HepG2 (cell line): Measurements from ENCODE around the gene RBCK1. TPM values are rescaled to one million over a fixed set of nuclear protein-coding genes. Genes with fewer than 3 reads are reported as not detected.
A peak's percentile ranks its signal among the peaks of the same experiment; 100 is the strongest.

Experiments used
- ATAC-seq: fragments of 200-7000 bp; cut with Tn5 transposase; 3 replicates; pipeline ENCODE4 v1.9.1; 2020; ENCODE audit warnings: mild to moderate bottlenecking, moderate library complexity
- BruUV-seq: library from RNA; stranded (reverse); fragments of 400-500 nt; replicated peaks from 2 replicates; lab custom pipeline; 2021; lab: Mats Ljungman, UMichigan
- CTCF ChIA-PET: fragments of 300-600 bp; formaldehyde crosslinking; extraction: SDS; loops from one replicate; lab custom pipeline; 2021; ENCODE audit warnings: low total read pairs, inconsistent platforms, low intra/inter-chr PET ratio; lab: Yijun Ruan, JAX
- POLR2A ChIA-PET: fragments of 350-600 bp; sonication (Branson Sonifier 250); formaldehyde crosslinking; loops from one replicate; lab custom pipeline; 2020; ENCODE audit warnings: antibody characterized with exemption, inconsistent platforms; lab: Yijun Ruan, JAX
- DNase-seq: peaks from one replicate; pipeline ENCODE4 v3.0.0-alpha.2; 2015; ENCODE audit warnings: low spot score
- FAIRE-seq: peaks from 3 replicates; lab custom pipeline; 2011; peaks lifted over from hg19 to GRCh38; lab: Jason Lieb, UNC
- H2AFZ ChIP-seq: one replicate; pipeline ENCODE4 v1.6.1; 2011; ENCODE audit warnings: low read length, inconsistent platforms
- H3K27ac ChIP-seq: fragments of 300-600 bp; 3 replicates; pipeline ENCODE4 v1.8.0; 2011; ENCODE audit warnings: mixed run types, mild to moderate bottlenecking, mixed read lengths, low read length, inconsistent platforms; ENCODE audit not compliant: insufficient read depth; ENCODE audit errors: extremely low read length
- H3K27me3 ChIP-seq, 2 experiments: fragments of 200-600 bp in 1 of 2; 2 replicates in 1 of 2; 3 replicates in 1 of 2; pipeline versions ENCODE4 v1.6.0 to v1.8.0; 2011; ENCODE audit warnings: low read length in 2 of 2, mild to moderate bottlenecking in 2 of 2, moderate library complexity in 2 of 2, inconsistent platforms in 1 of 2; ENCODE audit not compliant: insufficient read depth in 2 of 2, control insufficient read depth in 1 of 2
- H3K36me3 ChIP-seq, 2 experiments: fragments of 200-600 bp in 1 of 2; replicated peaks in 1 of 2; 2 replicates in 1 of 2; 3 replicates in 1 of 2; pipeline versions ENCODE4 v1.5.1 to v1.8.0; 2011; ENCODE audit warnings: low read length in 2 of 2, inconsistent platforms in 1 of 2; ENCODE audit not compliant: insufficient read depth in 2 of 2, control insufficient read depth in 1 of 2
- H3K4me1 ChIP-seq: 2 replicates; pipeline ENCODE4 v1.5.1; 2012; ENCODE audit warnings: low read length, inconsistent platforms; ENCODE audit not compliant: insufficient read depth
- H3K4me2 ChIP-seq: 2 replicates; pipeline ENCODE4 v1.6.0; 2011; ENCODE audit warnings: low read depth, low read length, inconsistent platforms
- H3K4me3 ChIP-seq, 3 experiments: fragments of 200-600 bp in 1 of 3; sonication (generic), shearing (Covaris generic) in 1 of 3; replicated peaks in 1 of 3; 2 replicates each; pipeline ENCODE4 v1.5.1; 2011 to 2016; ENCODE audit warnings: low read length in 3 of 3, inconsistent platforms in 2 of 3, low read depth in 2 of 3, mild to moderate bottlenecking in 2 of 3, control low read depth in 1 of 3, mixed read lengths in 1 of 3; ENCODE audit not compliant: insufficient read depth in 1 of 3
- H3K79me2 ChIP-seq: one replicate; pipeline ENCODE4 v1.6.1; 2011; ENCODE audit warnings: low read length, inconsistent platforms; ENCODE audit not compliant: insufficient read depth
- H3K9ac ChIP-seq: 2 replicates; pipeline ENCODE4 v1.6.0; 2011; ENCODE audit warnings: mild to moderate bottlenecking, low read depth, low read length, inconsistent platforms; ENCODE audit not compliant: insufficient read depth
- H3K9me3 ChIP-seq: 2 replicates; pipeline ENCODE4 v1.5.1; 2012; ENCODE audit warnings: mild to moderate bottlenecking, low read length
- H4K20me1 ChIP-seq: 2 replicates; pipeline ENCODE4 v1.6.0; 2011; ENCODE audit warnings: inconsistent platforms, mild to moderate bottlenecking, low read length, moderate library complexity; ENCODE audit not compliant: insufficient read depth
- ARNT ChIP-seq: fragments of 450-650 bp; IDR thresholded peaks from 2 replicates; pipeline ENCODE4 v1.6.1; 2017
- FOXJ3 ChIP-seq: sonication (generic); formaldehyde crosslinking; IDR thresholded peaks from 2 replicates; pipeline ENCODE4 v1.4.0; 2020; ENCODE audit warnings: missing genetic modification reagents, mild to moderate bottlenecking, borderline replicate concordance
- HDAC2 ChIP-seq: sonication (generic); formaldehyde crosslinking; IDR thresholded peaks from 2 replicates; pipeline ENCODE4 v1.4.0; 2020; ENCODE audit warnings: missing genetic modification reagents
- IRF1 ChIP-seq: sonication (generic); formaldehyde crosslinking; IDR thresholded peaks from 2 replicates; pipeline ENCODE4 v1.4.0; 2020; ENCODE audit warnings: low read depth, mild to moderate bottlenecking, missing genetic modification reagents
- KAT7 ChIP-seq: IDR thresholded peaks from 2 replicates; pipeline ENCODE4 v1.6.1; 2018; ENCODE audit warnings: borderline replicate concordance, missing compliant biosample characterization
- KMT2B ChIP-seq: IDR thresholded peaks from 2 replicates; pipeline ENCODE4 v1.6.1; 2016; ENCODE audit warnings: missing genetic modification reagents, missing compliant biosample characterization
- NFKBIZ ChIP-seq: IDR thresholded peaks from 2 replicates; pipeline ENCODE4 v1.6.1; 2018; ENCODE audit warnings: missing genetic modification reagents, missing compliant biosample characterization
- NR2F6 ChIP-seq, 2 experiments: IDR thresholded peaks; 2 replicates each; pipeline ENCODE4 v1.6.1; 2016; ENCODE audit warnings: antibody characterized with exemption in 1 of 2, mild to moderate bottlenecking in 1 of 2
- POLR2AphosphoS2 ChIP-seq: IDR thresholded peaks from 2 replicates; pipeline ENCODE4 v1.6.1; 2011; ENCODE audit warnings: low read depth, low read length, improper control_type of control experiment
- ZNF264 ChIP-seq: sonication (generic); formaldehyde crosslinking; IDR thresholded peaks from 2 replicates; pipeline ENCODE4 v1.4.0; 2020; ENCODE audit warnings: missing genetic modification reagents
- ZNF367 ChIP-seq: sonication (generic); formaldehyde crosslinking; IDR thresholded peaks from 2 replicates; pipeline ENCODE4 v1.4.0; 2020; ENCODE audit warnings: missing genetic modification reagents, borderline replicate concordance
- ZNF557 ChIP-seq: sonication (generic); formaldehyde crosslinking; IDR thresholded peaks from 2 replicates; pipeline ENCODE4 v1.4.0; 2020; ENCODE audit warnings: missing genetic modification reagents
- ZNF564 ChIP-seq: sonication (generic); formaldehyde crosslinking; IDR thresholded peaks from 2 replicates; pipeline ENCODE4 v1.8.1; 2023; ENCODE audit warnings: mild to moderate bottlenecking, missing genetic modification reagents
- ZNF570 ChIP-seq: sonication (generic); formaldehyde crosslinking; IDR thresholded peaks from 2 replicates; pipeline ENCODE4 v1.4.0; 2020; ENCODE audit warnings: mild to moderate bottlenecking, missing genetic modification reagents, borderline replicate concordance
- WGBS: methylation state at CpG from one replicate; pipeline ENCODE4 v1.1.6; 2017; ENCODE audit warnings: low lambda C conversion rate; 5-methylcytosine and 5-hydroxymethylcytosine counted together
- in situ Hi-C: cut with HindIII; loops from 2 replicates; pipeline ENCODE4 v1.10.0; 2017; ENCODE audit warnings: low pct_unique_long_range_greater_than_20kb; ENCODE audit not compliant: extremely low pct_ligation_motif_present
- intact Hi-C: fragments of 100-400 bp; cut with micrococcal nuclease; formaldehyde crosslinking; loops from one replicate; pipeline ENCODE4 v1.10.0; 2022; ENCODE audit not compliant: unreplicated experiment
- polyA plus RNA-seq, 8 experiments: library from polyadenylated mRNA; depleted of rRNA in 3 of 8; stranded (reverse) in 7 of 8; unstranded in 1 of 8; fragments of >200 nt; fragmentation: Illumina TruSeq in 4 of 8; extraction: Trizol in 4 of 8; gene quantifications; 2 replicates each; pipeline versions ENCODE4 v1.2.1 to v1.2.3, GENCODE V29; 2011 to 2016; ENCODE audit warnings: low read depth in 4 of 8, missing spikeins in 1 of 8, mixed read lengths in 1 of 8; ENCODE audit not compliant: insufficient read depth in 1 of 8
- total RNA-seq, 5 experiments: library from RNA; depleted of rRNA; stranded (reverse); fragments of >200 nt; fragmentation: Illumina TruSeq; extraction: Trizol; gene quantifications; 2 replicates each; pipeline ENCODE4 v1.2.3, GENCODE V29; 2016; ENCODE audit warnings: low read depth in 1 of 5
- TF ChIP-seq, protein P1 (sequence below): sonication (generic); formaldehyde crosslinking; IDR thresholded peaks from 2 replicates; pipeline ENCODE4 v1.9.0; 2021; ENCODE audit warnings: mild to moderate bottlenecking, missing genetic modification reagents
- TF ChIP-seq, protein P2 (sequence below): conservative IDR thresholded peaks from 2 replicates; pipeline ENCODE4 v1.6.1; 2018; ENCODE audit warnings: missing genetic modification reagents

The RBCK1 gene
- total and polyA plus RNA-seq, 2 of the 13 experiments (the other 11 are each of a cell fraction or from before 2014, with no cell fraction given), result 149 to 215 TPM

DNA sequence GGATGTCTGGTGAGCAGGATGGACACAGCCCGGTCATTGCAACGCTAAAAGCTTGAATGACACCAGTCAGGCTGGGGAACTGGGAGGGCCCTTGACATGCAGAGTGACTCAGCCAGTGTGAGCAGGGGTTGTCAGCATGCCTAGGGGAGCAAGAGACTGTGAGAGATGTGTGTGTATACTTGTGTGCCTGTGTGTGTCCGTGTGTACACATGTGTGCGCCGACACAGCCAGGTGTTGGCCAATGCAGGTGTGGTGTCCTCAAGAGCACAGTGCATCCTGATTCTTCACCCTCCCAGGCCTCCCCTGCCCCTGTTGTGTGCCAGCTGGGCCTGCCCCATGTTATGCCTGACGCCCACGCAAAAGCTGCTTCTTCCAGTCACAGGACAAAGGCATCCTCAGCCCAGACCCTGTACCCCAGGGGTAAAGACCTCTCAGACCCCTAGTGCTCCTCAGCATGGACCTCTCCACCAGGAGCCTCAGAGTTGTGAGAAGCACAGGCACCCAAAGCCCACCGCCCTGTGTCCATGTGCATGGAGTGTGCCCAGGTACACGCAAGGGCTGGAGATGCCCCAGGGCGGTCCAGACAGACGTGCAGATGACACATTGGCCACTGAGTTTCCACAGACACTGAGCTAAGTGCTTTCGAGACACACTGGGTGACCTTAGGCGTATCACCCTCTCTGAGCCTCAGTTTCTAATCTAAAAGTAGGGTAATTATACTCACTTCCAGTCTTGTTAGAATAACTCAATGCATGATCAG, 44.6 kb upstream of the RBCK1 start:
- intact Hi-C loops, result loop anchor here (2.0 to 5.0 kb wide), 2 partner anchors 45 to 284 kb away; partner anchors contain the start of gene RBCK1
- Histone ChIP-seq H3K27ac (peak overlapping the region; percentile 36), H3K9me3 (no peaks in the 10 kb centered on the region), H3K4me1 (peaks cover 78% of the 10 kb centered on the region), H3K4me2 (no peak overlapping the region), H3K79me2 (no peaks in the 10 kb centered on the region), H3K36me3 (no peaks in the 10 kb centered on the region), H2AFZ (no peak overlapping the region), H3K9ac (no peak overlapping the region), H4K20me1 (no peaks in the 10 kb centered on the region), H3K27me3 (no peaks in the 10 kb centered on the region), H3K4me3 (no peak overlapping the region)
- BruUV-seq, result no TSS peak
- DNase-seq (peak; percentile 66), FAIRE-seq (no peak), ATAC-seq (peak; percentile 44)
- ChIA-PET POLR2A (interaction anchor here (1.3 to 25.4 kb wide), 11 partner anchors 8 to 69 kb away, joined by 5 to 1587 read pairs (median 10); partner anchors contain the start of genes NRSN2, RBCK1 and TRIB3), CTCF (interaction anchor here (0.7 to 2.1 kb wide), 5 partner anchors 15 to 68 kb away, joined by 3 to 26 read pairs (median 5); partner anchors contain the start of genes RBCK1 and TRIB3)
- in situ Hi-C loops, result no loop called here
- 89% methylated on average over 13 of the region's 13 CpGs for WGBS
- TF ChIP-seq ZNF564 (CRISPR knock-in tag) (no peak), ZNF570 (CRISPR knock-in tag) (no peak), IRF1 (CRISPR knock-in tag) (no peak), NFKBIZ (CRISPR knock-in tag) (no peak), KAT7 (CRISPR knock-in tag) (no peak), FOXJ3 (CRISPR knock-in tag) (no peak), ZNF557 (no peak), HDAC2 (CRISPR knock-in tag) (no peak), ZNF264 (no peak), NR2F6 (IDR thresholded peaks at IDR 0.05) (no peak), NR2F6 (CRISPR knock-in tag; IDR thresholded peaks at IDR 0.05) (no peak), ZNF367 (CRISPR knock-in tag) (no peak), POLR2AphosphoS2 (no peak), ARNT (no peak), KMT2B (CRISPR knock-in tag) (no peak)
- TF ChIP-seq, protein P1, sequence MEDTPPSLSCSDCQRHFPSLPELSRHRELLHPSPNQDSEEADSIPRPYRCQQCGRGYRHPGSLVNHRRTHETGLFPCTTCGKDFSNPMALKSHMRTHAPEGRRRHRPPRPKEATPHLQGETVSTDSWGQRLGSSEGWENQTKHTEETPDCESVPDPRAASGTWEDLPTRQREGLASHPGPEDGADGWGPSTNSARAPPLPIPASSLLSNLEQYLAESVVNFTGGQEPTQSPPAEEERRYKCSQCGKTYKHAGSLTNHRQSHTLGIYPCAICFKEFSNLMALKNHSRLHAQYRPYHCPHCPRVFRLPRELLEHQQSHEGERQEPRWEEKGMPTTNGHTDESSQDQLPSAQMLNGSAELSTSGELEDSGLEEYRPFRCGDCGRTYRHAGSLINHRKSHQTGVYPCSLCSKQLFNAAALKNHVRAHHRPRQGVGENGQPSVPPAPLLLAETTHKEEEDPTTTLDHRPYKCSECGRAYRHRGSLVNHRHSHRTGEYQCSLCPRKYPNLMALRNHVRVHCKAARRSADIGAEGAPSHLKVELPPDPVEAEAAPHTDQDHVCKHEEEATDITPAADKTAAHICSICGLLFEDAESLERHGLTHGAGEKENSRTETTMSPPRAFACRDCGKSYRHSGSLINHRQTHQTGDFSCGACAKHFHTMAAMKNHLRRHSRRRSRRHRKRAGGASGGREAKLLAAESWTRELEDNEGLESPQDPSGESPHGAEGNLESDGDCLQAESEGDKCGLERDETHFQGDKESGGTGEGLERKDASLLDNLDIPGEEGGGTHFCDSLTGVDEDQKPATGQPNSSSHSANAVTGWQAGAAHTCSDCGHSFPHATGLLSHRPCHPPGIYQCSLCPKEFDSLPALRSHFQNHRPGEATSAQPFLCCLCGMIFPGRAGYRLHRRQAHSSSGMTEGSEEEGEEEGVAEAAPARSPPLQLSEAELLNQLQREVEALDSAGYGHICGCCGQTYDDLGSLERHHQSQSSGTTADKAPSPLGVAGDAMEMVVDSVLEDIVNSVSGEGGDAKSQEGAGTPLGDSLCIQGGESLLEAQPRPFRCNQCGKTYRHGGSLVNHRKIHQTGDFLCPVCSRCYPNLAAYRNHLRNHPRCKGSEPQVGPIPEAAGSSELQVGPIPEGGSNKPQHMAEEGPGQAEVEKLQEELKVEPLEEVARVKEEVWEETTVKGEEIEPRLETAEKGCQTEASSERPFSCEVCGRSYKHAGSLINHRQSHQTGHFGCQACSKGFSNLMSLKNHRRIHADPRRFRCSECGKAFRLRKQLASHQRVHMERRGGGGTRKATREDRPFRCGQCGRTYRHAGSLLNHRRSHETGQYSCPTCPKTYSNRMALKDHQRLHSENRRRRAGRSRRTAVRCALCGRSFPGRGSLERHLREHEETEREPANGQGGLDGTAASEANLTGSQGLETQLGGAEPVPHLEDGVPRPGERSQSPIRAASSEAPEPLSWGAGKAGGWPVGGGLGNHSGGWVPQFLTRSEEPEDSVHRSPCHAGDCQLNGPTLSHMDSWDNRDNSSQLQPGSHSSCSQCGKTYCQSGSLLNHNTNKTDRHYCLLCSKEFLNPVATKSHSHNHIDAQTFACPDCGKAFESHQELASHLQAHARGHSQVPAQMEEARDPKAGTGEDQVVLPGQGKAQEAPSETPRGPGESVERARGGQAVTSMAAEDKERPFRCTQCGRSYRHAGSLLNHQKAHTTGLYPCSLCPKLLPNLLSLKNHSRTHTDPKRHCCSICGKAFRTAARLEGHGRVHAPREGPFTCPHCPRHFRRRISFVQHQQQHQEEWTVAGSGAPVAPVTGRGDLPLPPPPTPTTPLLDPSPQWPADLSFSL (CRISPR knock-in tag), result peak; percentile 79; the same call in 1 of the 2 replicates
- TF ChIP-seq, protein P2, sequence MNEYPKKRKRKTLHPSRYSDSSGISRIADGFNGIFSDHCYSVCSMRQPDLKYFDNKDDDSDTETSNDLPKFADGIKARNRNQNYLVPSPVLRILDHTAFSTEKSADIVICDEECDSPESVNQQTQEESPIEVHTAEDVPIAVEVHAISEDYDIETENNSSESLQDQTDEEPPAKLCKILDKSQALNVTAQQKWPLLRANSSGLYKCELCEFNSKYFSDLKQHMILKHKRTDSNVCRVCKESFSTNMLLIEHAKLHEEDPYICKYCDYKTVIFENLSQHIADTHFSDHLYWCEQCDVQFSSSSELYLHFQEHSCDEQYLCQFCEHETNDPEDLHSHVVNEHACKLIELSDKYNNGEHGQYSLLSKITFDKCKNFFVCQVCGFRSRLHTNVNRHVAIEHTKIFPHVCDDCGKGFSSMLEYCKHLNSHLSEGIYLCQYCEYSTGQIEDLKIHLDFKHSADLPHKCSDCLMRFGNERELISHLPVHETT (CRISPR knock-in tag), result no peak
